H9 (cell line): ENCODE measurements around the gene FBLN7. TPM values are rescaled to one million over a fixed set of nuclear protein-coding genes. Genes with fewer than 3 reads are reported as not detected.

ENCODE experiments used
- DNase-seq: peaks from one replicate; pipeline ENCODE4 v3.0.0-alpha.2; 2017
- H2AFZ ChIP-seq: one replicate; pipeline ENCODE4 v1.6.1; 2013; ENCODE audit warnings: mild to moderate bottlenecking, low read length, control low read depth, moderate library complexity
- H2AK5ac ChIP-seq: 2 replicates; pipeline ENCODE4 v1.6.1; 2013; ENCODE audit warnings: low read length, control low read depth, mixed read lengths; ENCODE audit not compliant: insufficient read length
- H2BK120ac ChIP-seq: one replicate; pipeline ENCODE4 v1.6.1; 2013; ENCODE audit warnings: low read depth, mild to moderate bottlenecking, low read length, control low read depth, inconsistent platforms; ENCODE audit not compliant: poor library complexity, severe bottlenecking
- H2BK12ac ChIP-seq: 2 replicates; pipeline ENCODE4 v1.6.1; 2013; ENCODE audit warnings: low read length, control low read depth, mixed read lengths, low read depth; ENCODE audit not compliant: insufficient read length
- H2BK15ac ChIP-seq: 2 replicates; pipeline ENCODE4 v1.6.1; 2013; ENCODE audit warnings: low read depth, low read length, control low read depth
- H2BK20ac ChIP-seq: one replicate; pipeline ENCODE4 v1.6.1; 2013; ENCODE audit warnings: low read depth, mild to moderate bottlenecking, low read length, control low read depth, inconsistent platforms; ENCODE audit not compliant: poor library complexity, severe bottlenecking
- H2BK5ac ChIP-seq: 2 replicates; pipeline ENCODE4 v1.6.1; 2013; ENCODE audit warnings: low read length, control low read depth, mixed read lengths; ENCODE audit not compliant: insufficient read length
- H3K14ac ChIP-seq: 2 replicates; pipeline ENCODE4 v1.6.1; 2013; ENCODE audit warnings: low read length, control low read depth; ENCODE audit not compliant: insufficient read depth
- H3K18ac ChIP-seq: 2 replicates; pipeline ENCODE4 v1.6.1; 2013; ENCODE audit warnings: low read depth, mild to moderate bottlenecking, mixed read lengths, low read length, control low read depth; ENCODE audit not compliant: insufficient read length
- H3K23ac ChIP-seq: 2 replicates; pipeline ENCODE4 v1.6.1; 2013; ENCODE audit warnings: low read length, control low read depth, mixed read lengths, low read depth; ENCODE audit not compliant: insufficient read length
- H3K23me2 ChIP-seq: 2 replicates; pipeline ENCODE4 v1.6.1; 2013; ENCODE audit warnings: low read depth, mild to moderate bottlenecking, mixed read lengths, low read length, control low read depth; ENCODE audit not compliant: insufficient read length, poor library complexity, severe bottlenecking
- H3K27ac ChIP-seq: 2 replicates; pipeline ENCODE4 v1.5.1; 2013; ENCODE audit warnings: low read length, control low read depth, mixed read lengths, low read depth; ENCODE audit not compliant: insufficient read length
- H3K27me3 ChIP-seq: 2 replicates; pipeline ENCODE4 v1.6.1; 2013; ENCODE audit warnings: low read length, control low read depth, inconsistent platforms; ENCODE audit not compliant: insufficient read depth
- H3K4ac ChIP-seq: 2 replicates; pipeline ENCODE4 v1.6.1; 2013; ENCODE audit warnings: low read depth, mild to moderate bottlenecking, control low read depth, inconsistent platforms, low read length, moderate library complexity
- H3K4me1 ChIP-seq: 2 replicates; pipeline ENCODE4 v1.6.1; 2013; ENCODE audit warnings: low read length, control low read depth, inconsistent platforms; ENCODE audit not compliant: insufficient read depth
- H3K4me2 ChIP-seq: 2 replicates; pipeline ENCODE4 v1.6.1; 2013; ENCODE audit warnings: low read length, control low read depth, mixed read lengths; ENCODE audit not compliant: insufficient read length, insufficient read depth
- H3K56ac ChIP-seq: 2 replicates; pipeline ENCODE4 v1.6.1; 2013; ENCODE audit warnings: low read depth, mild to moderate bottlenecking, mixed read lengths, low read length, control low read depth; ENCODE audit not compliant: insufficient read length
- H3K79me1 ChIP-seq: 2 replicates; pipeline ENCODE4 v1.6.1; 2013; ENCODE audit warnings: low read depth, mild to moderate bottlenecking, moderate library complexity, low read length, control low read depth, inconsistent platforms; ENCODE audit not compliant: insufficient read depth, poor library complexity, severe bottlenecking
- H3K79me2 ChIP-seq: 2 replicates; pipeline ENCODE4 v1.6.1; 2013; ENCODE audit warnings: low read length, control low read depth, inconsistent platforms; ENCODE audit not compliant: insufficient read depth
- H3K9ac ChIP-seq: 2 replicates; pipeline ENCODE4 v1.6.1; 2013; ENCODE audit warnings: low read length, control low read depth, mixed read lengths; ENCODE audit not compliant: insufficient read length; ENCODE audit errors: extremely low read depth
- H3K9me3 ChIP-seq: one replicate; pipeline ENCODE4 v1.6.1; 2013; ENCODE audit warnings: low read depth, low read length, inconsistent platforms; ENCODE audit not compliant: control insufficient read depth
- H3T11ph ChIP-seq: one replicate; pipeline ENCODE4 v1.6.1; 2013; ENCODE audit warnings: mild to moderate bottlenecking, low read length, control low read depth, inconsistent platforms
- H4K20me1 ChIP-seq: one replicate; pipeline ENCODE4 v1.6.1; 2013; ENCODE audit not compliant: control insufficient read depth, insufficient read length, insufficient read depth
- H4K5ac ChIP-seq: 2 replicates; pipeline ENCODE4 v1.6.1; 2013; ENCODE audit warnings: low read depth, mild to moderate bottlenecking, mixed read lengths, low read length, control low read depth; ENCODE audit not compliant: insufficient read length
- H4K8ac ChIP-seq: replicated peaks from 2 replicates; pipeline ENCODE4 v1.6.1; 2013; ENCODE audit warnings: low read length, control low read depth, mixed read lengths, low read depth; ENCODE audit not compliant: insufficient read length
- H4K91ac ChIP-seq: 2 replicates; pipeline ENCODE4 v1.6.1; 2013; ENCODE audit warnings: low read depth, mild to moderate bottlenecking, moderate library complexity, mixed read lengths, low read length, control low read depth; ENCODE audit not compliant: insufficient read length
- H3K27ac Mint-ChIP-seq, 3 experiments: 2 replicates in 2 of 3; 3 replicates in 1 of 3; pipeline ENCODE4 v1.8.0; 2020 to 2021; ENCODE audit warnings: mixed read lengths in 3 of 3, mild to moderate bottlenecking in 1 of 3, moderate library complexity in 1 of 3
- H3K27me3 Mint-ChIP-seq: 2 replicates; pipeline ENCODE4 v1.8.0; 2021; ENCODE audit warnings: low read depth, mild to moderate bottlenecking, moderate library complexity, mixed read lengths
- H3K36me3 Mint-ChIP-seq, 3 experiments: 2 replicates in 2 of 3; 3 replicates in 1 of 3; pipeline ENCODE4 v1.8.0; 2020 to 2021; ENCODE audit warnings: low read depth in 3 of 3, mixed read lengths in 3 of 3; ENCODE audit not compliant: insufficient read depth in 1 of 3
- H3K4me1 Mint-ChIP-seq, 2 experiments: 2 replicates each; pipeline ENCODE4 v1.8.0; 2020; ENCODE audit warnings: mixed read lengths in 2 of 2
- H3K4me3 Mint-ChIP-seq, 2 experiments: 2 replicates in 1 of 2; 3 replicates in 1 of 2; pipeline ENCODE4 v1.8.0; 2020 to 2021; ENCODE audit warnings: mild to moderate bottlenecking in 2 of 2, mixed read lengths in 2 of 2, moderate library complexity in 1 of 2
- H3K9me3 Mint-ChIP-seq, 2 experiments: 2 replicates in 1 of 2; 3 replicates in 1 of 2; pipeline ENCODE4 v1.8.0; 2020; ENCODE audit warnings: mild to moderate bottlenecking in 2 of 2, mixed read lengths in 2 of 2, moderate library complexity in 1 of 2
- WGBS: extraction: QIAGEN DNeasy Blood & Tissue Kit; methylation state at CpG from one replicate; pipeline ENCODE4 v1.1.7; 2013; ENCODE audit warnings: missing lambda C conversion rate, low lambda C conversion rate, mixed read lengths; ENCODE audit not compliant: insufficient read length; ENCODE audit errors: extremely low coverage; 5-methylcytosine and 5-hydroxymethylcytosine counted together
- total RNA-seq: library from RNA; stranded (reverse); gene quantifications from 2 replicates; pipeline ENCODE4 v1.2.1, GENCODE V29; 2021
- TF ChIP-seq, protein P1 (sequence below): fragments of 200-600 bp; sonication (generic); conservative IDR thresholded peaks from 3 replicates; pipeline ENCODE4 v1.8.0; 2021; ENCODE audit warnings: antibody characterized with exemption, mild to moderate bottlenecking

Gene FBLN7
- total RNA-seq, 1 experiment from 2014 or later = 1.3 TPM

DNA sequence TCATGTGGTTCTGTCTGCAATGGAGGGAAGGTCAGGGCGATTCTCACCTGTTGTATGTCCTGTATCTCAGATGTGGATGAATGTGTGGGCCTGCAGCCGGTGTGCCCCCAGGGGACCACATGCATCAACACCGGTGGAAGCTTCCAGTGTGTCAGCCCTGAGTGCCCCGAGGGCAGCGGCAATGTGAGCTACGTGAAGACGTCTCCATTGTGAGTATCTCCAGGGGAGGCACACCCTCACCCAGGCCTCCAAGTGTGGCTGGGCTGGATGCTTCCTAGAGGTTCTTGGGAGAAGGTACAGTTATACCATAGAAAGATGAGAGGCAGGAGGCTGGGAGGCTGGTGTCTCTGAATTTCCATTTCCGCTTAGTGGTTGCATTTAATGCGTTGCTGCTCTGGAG lies 46.9 kb downstream of the FBLN7 start:
- Mint-ChIP-seq H3K9me3 (peaks cover 8 to 18% of the 10 kb centered on the region in 2 experiments; a peak in 4 of 5 replicates), H3K27me3 (peaks cover 22% of the 10 kb centered on the region), H3K4me3 (no peak overlapping the region), H3K27ac (no peak overlapping the region), H3K36me3 (peaks cover 0 to 6% (median 0%) of the 10 kb centered on the region in 3 experiments; a peak in 4 of 7 replicates), H3K4me1 (0 out of 4 replicates have a peak, but pooled peaks cover 0 to 3% of the 10 kb centered on the region in 2 experiments)
- H3K18ac ChIP-seq = no peak overlapping the region
- no peak overlapping the region for H2BK12ac ChIP-seq
- WGBS = no CpG with 5 or more reads among the region's 9 CpGs
- H4K20me1 ChIP-seq = no peaks in the 10 kb centered on the region
- H4K8ac ChIP-seq = no peak overlapping the region
- H3K9ac ChIP-seq = no peak overlapping the region
- H2BK120ac ChIP-seq = no peak overlapping the region
- H3K4me1 ChIP-seq = no peaks in the 10 kb centered on the region
- H3K56ac ChIP-seq = no peak overlapping the region
- no peak overlapping the region for H3T11ph ChIP-seq
- peaks cover 6% of the 10 kb centered on the region for H3K23me2 ChIP-seq
- no peak overlapping the region for H2BK15ac ChIP-seq
- H3K79me1 ChIP-seq = no peaks in the 10 kb centered on the region
- no peak overlapping the region for H3K23ac ChIP-seq
- no peaks in the 10 kb centered on the region for H3K9me3 ChIP-seq
- no peak overlapping the region for H3K4ac ChIP-seq
- no peaks in the 10 kb centered on the region; the same call in 1 of the 2 replicates for H3K27me3 ChIP-seq
- no peak for DNase-seq
- H4K91ac ChIP-seq = no peak overlapping the region
- no peaks in the 10 kb centered on the region for H3K79me2 ChIP-seq
- TF ChIP-seq, protein P1, sequence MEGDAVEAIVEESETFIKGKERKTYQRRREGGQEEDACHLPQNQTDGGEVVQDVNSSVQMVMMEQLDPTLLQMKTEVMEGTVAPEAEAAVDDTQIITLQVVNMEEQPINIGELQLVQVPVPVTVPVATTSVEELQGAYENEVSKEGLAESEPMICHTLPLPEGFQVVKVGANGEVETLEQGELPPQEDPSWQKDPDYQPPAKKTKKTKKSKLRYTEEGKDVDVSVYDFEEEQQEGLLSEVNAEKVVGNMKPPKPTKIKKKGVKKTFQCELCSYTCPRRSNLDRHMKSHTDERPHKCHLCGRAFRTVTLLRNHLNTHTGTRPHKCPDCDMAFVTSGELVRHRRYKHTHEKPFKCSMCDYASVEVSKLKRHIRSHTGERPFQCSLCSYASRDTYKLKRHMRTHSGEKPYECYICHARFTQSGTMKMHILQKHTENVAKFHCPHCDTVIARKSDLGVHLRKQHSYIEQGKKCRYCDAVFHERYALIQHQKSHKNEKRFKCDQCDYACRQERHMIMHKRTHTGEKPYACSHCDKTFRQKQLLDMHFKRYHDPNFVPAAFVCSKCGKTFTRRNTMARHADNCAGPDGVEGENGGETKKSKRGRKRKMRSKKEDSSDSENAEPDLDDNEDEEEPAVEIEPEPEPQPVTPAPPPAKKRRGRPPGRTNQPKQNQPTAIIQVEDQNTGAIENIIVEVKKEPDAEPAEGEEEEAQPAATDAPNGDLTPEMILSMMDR = no peak
- H3K4me2 ChIP-seq = no peak overlapping the region
- no peak overlapping the region for H2AFZ ChIP-seq
- H4K5ac ChIP-seq = no peak overlapping the region
- no peak overlapping the region for H2BK20ac ChIP-seq
- H2BK5ac ChIP-seq = no peak overlapping the region
- H3K27ac ChIP-seq = no peak overlapping the region
- no peak overlapping the region for H2AK5ac ChIP-seq
- no peak overlapping the region for H3K14ac ChIP-seq
